ENCODE measurements around the gene TFDP2.

TFDP2 gene

DNA sequence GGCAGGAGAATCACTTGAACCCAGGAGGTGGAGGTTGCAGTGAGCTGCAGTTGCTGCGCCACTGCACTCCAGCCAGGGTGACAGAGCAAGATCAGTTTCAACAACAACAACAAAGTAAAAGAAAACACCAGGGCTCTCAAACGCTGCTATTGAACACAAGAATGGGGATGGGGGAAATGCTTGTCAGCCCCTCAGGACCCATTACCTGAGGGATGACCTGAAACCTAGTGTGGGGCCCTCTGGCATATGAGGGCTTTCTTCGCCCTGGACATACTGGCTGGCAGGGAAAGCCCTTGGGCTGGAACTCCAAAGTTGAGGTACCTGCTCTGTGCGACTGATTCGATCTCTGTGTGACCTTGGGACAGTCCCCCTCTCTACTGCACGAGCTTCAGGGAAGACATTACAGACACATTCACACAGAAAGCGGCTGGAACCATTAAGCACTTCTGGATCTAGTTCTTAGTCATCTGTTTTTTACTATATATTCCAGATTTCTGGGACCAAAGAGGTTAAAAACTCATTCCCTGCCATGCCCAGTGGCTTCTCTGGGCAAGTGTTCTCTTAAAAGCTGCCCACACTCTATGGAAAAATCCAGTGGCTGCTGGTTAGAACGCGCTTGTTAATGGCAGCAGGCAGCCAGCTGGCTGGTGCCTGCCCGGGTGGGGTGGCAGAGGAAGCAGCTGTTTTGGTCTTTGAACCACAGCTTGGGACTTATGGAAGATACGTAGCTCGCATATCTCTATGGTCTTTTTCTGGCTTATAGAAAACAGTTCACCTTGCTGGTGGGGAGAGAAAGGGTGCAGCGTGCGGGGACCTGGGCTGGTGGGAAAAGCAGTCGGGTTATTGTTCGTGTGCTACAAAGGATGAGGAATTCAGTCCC lies 215.7 kb downstream of the TFDP2 start:
- Histone ChIP-seq H2BK5ac (ENCODE audit: low read depth, low read length, poor library complexity, severe bottlenecking) (no peak overlapping the region), H3K23ac (ENCODE audit: low read length in 2 of 2) (no peak overlapping the region), H3K27me3 (ENCODE audit: control insufficient read depth in 1 of 2, insufficient read depth in 1 of 2, low read length in 2 of 2) (no peaks in the 10 kb centered on the region), H2AK5ac (ENCODE audit: low read length, severe bottlenecking) (no peak overlapping the region), H3K79me1 (replicated peaks; ENCODE audit: low read length, poor library complexity, severe bottlenecking) (peaks cover 1% of the 10 kb centered on the region), H3K14ac (ENCODE audit: low read length in 2 of 2) (no peak overlapping the region), H3K36me3 (ENCODE audit: control insufficient read depth in 1 of 2, insufficient read depth in 2 of 2, low read depth in 1 of 2, low read length in 2 of 2) (peaks cover 3 to 9% of the 10 kb centered on the region in 2 experiments), H3K9ac (ENCODE audit: low read length) (no peak overlapping the region), H3K4me1 (ENCODE audit: control insufficient read depth, insufficient read depth, low read depth, low read length) (peaks cover 2% of the 10 kb centered on the region), H3K4me2 (ENCODE audit: low read length, poor library complexity, severe bottlenecking) (no peak overlapping the region), H3K9me3 (ENCODE audit: control insufficient read depth, low read length) (no peaks in the 10 kb centered on the region), H3K27ac (ENCODE audit: low read length, poor library complexity, severe bottlenecking) (no peak overlapping the region), H3K4me3 (ENCODE audit: insufficient read depth in 1 of 2, low read depth in 1 of 2, low read length in 2 of 2) (no peak overlapping the region), H3K4ac (ENCODE audit: low read depth in 1 of 2, low read length in 2 of 2) (peak overlapping the region in 1 of 2 experiments; percentile 30), H2BK120ac (ENCODE audit: low read depth, low read length) (no peak overlapping the region), H2BK12ac (ENCODE audit: low read length in 2 of 2) (no peak overlapping the region), H4K91ac (ENCODE audit: low read length) (no peak overlapping the region), H2AFZ (ENCODE audit: low read depth, low read length) (no peak overlapping the region), H4K8ac (ENCODE audit: low read length) (no peak overlapping the region), H2BK15ac (ENCODE audit: low read depth, poor library complexity, severe bottlenecking) (no peak overlapping the region), H3K18ac (ENCODE audit: low read depth in 1 of 2, low read length in 2 of 2) (no peak overlapping the region)
- DNase-seq: no peak
- 94% methylated on average over 14 of the region's 16 CpGs for WGBS

DNA sequence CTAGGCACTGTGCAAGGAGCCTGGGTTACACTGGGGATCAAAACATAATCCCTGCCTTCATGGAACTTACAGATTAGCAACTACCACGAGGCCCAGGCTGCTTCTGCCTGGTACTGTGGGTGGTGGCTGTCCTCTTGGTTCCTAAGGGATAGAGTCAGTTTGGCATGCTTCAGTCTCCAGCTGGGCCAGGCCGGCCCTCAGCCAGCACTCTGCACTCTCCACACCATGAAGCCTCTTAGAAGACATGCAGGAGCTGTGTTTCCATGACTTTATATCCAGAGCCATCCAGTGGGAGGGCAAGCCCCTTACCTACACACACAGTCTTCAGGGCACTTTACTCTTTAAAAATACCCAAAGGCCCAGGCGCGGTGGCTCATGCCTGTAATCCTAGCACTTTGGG lies 218.5 kb downstream of the TFDP2 start:
- H2BK5ac ChIP-seq (ENCODE audit: low read depth, low read length, poor library complexity, severe bottlenecking): no peak overlapping the region
- H4K91ac ChIP-seq (ENCODE audit: low read length): no peak overlapping the region
- H2AK5ac ChIP-seq (ENCODE audit: low read length, severe bottlenecking): no peak overlapping the region
- no peak overlapping the region for H2AFZ ChIP-seq (ENCODE audit: low read depth, low read length)
- no peak overlapping the region for H3K4me2 ChIP-seq (ENCODE audit: low read length, poor library complexity, severe bottlenecking)
- peaks cover 4% of the 10 kb centered on the region for H3K79me1 ChIP-seq (replicated peaks; ENCODE audit: low read length, poor library complexity, severe bottlenecking)
- no peaks in the 10 kb centered on the region for H3K27me3 ChIP-seq (ENCODE audit: control insufficient read depth in 1 of 2, insufficient read depth in 1 of 2, low read length in 2 of 2)
- WGBS: 97% methylated on average over 4 of the region's 4 CpGs
- peaks cover 2% of the 10 kb centered on the region for H3K4me1 ChIP-seq (ENCODE audit: control insufficient read depth, insufficient read depth, low read depth, low read length)
- H2BK120ac ChIP-seq (ENCODE audit: low read depth, low read length): no peak overlapping the region
- no peak overlapping the region for H3K4me3 ChIP-seq (ENCODE audit: insufficient read depth in 1 of 2, low read depth in 1 of 2, low read length in 2 of 2)
- no peak overlapping the region for H3K9ac ChIP-seq (ENCODE audit: low read length)
- no peak overlapping the region for H2BK12ac ChIP-seq (ENCODE audit: low read length in 2 of 2)
- no peak overlapping the region for H4K8ac ChIP-seq (ENCODE audit: low read length)
- no peak overlapping the region for H3K14ac ChIP-seq (ENCODE audit: low read length in 2 of 2)
- H3K4ac ChIP-seq (ENCODE audit: low read depth in 1 of 2, low read length in 2 of 2): no peak overlapping the region
- H3K27ac ChIP-seq (ENCODE audit: low read length, poor library complexity, severe bottlenecking): no peak overlapping the region
- peaks cover 26 to 27% of the 10 kb centered on the region in 2 experiments for H3K36me3 ChIP-seq (ENCODE audit: control insufficient read depth in 1 of 2, insufficient read depth in 2 of 2, low read depth in 1 of 2, low read length in 2 of 2)
- no peaks in the 10 kb centered on the region for H3K9me3 ChIP-seq (ENCODE audit: control insufficient read depth, low read length)
- H3K18ac ChIP-seq (ENCODE audit: low read depth in 1 of 2, low read length in 2 of 2): no peak overlapping the region
- DNase-seq: no peak
- no peak overlapping the region for H3K23ac ChIP-seq (ENCODE audit: low read length in 2 of 2)
- H2BK15ac ChIP-seq (ENCODE audit: low read depth, poor library complexity, severe bottlenecking): no peak overlapping the region

DNA sequence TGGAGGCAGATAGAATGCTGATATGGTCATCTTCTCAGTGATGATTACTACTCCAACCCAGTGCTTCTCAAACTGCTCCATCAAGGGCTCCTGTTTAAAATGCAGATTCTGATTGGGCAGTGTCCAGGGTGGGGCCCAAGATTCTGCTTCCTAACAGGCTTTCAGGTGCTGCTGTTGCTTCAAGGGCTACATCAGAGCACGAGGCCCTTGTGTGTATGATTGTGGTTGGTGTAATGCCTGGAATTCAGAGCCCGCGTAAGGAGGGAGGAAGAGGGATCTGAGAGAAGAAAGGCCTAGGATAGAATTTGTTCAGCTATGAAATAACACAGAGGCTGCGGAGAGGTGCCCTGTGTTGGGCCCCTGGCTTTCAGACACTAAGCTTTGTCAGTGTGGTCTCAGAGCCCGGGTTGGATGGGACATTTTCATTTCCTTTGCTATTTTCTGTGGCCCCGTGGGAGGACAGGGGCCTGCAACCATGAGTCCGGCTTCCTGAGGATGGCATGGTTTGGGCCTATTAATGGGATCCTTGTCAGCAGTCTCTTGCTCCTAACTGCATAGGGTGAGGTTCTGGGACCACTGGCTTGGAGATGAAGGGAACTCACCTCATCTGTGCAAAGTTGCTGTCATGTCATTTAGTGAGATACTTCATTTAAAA lies 219.9 kb downstream of the TFDP2 start:
- no peak for DNase-seq
- H3K4ac ChIP-seq (ENCODE audit: low read depth in 1 of 2, low read length in 2 of 2): no peak overlapping the region
- no peak overlapping the region for H4K91ac ChIP-seq (ENCODE audit: low read length)
- peaks cover 6% of the 10 kb centered on the region for H3K79me1 ChIP-seq (replicated peaks; ENCODE audit: low read length, poor library complexity, severe bottlenecking)
- no peak overlapping the region for H4K8ac ChIP-seq (ENCODE audit: low read length)
- peaks cover 32 to 36% of the 10 kb centered on the region in 2 experiments for H3K36me3 ChIP-seq (ENCODE audit: control insufficient read depth in 1 of 2, insufficient read depth in 2 of 2, low read depth in 1 of 2, low read length in 2 of 2)
- no peak overlapping the region for H3K27ac ChIP-seq (ENCODE audit: low read length, poor library complexity, severe bottlenecking)
- H3K27me3 ChIP-seq (ENCODE audit: control insufficient read depth in 1 of 2, insufficient read depth in 1 of 2, low read length in 2 of 2): no peaks in the 10 kb centered on the region
- no peak overlapping the region for H2BK5ac ChIP-seq (ENCODE audit: low read depth, low read length, poor library complexity, severe bottlenecking)
- H2AFZ ChIP-seq (ENCODE audit: low read depth, low read length): no peak overlapping the region
- no peak overlapping the region for H3K14ac ChIP-seq (ENCODE audit: low read length in 2 of 2)
- no peak overlapping the region for H2BK120ac ChIP-seq (ENCODE audit: low read depth, low read length)
- H3K9me3 ChIP-seq (ENCODE audit: control insufficient read depth, low read length): no peaks in the 10 kb centered on the region
- peaks cover 2% of the 10 kb centered on the region for H3K4me1 ChIP-seq (ENCODE audit: control insufficient read depth, insufficient read depth, low read depth, low read length)
- H2BK12ac ChIP-seq (ENCODE audit: low read length in 2 of 2): no peak overlapping the region
- H3K23ac ChIP-seq (ENCODE audit: low read length in 2 of 2): no peak overlapping the region
- no peak overlapping the region for H3K4me2 ChIP-seq (ENCODE audit: low read length, poor library complexity, severe bottlenecking)
- H3K4me3 ChIP-seq (ENCODE audit: insufficient read depth in 1 of 2, low read depth in 1 of 2, low read length in 2 of 2): no peak overlapping the region
- H2AK5ac ChIP-seq (ENCODE audit: low read length, severe bottlenecking): no peak overlapping the region
- 94% methylated on average over 7 of the region's 7 CpGs for WGBS
- H3K18ac ChIP-seq (ENCODE audit: low read depth in 1 of 2, low read length in 2 of 2): no peak overlapping the region
- H2BK15ac ChIP-seq (ENCODE audit: low read depth, poor library complexity, severe bottlenecking): no peak overlapping the region
- H3K9ac ChIP-seq (ENCODE audit: low read length): no peak overlapping the region

GRCh38 chr3:141928631-141929270 lies 220.6 kb downstream of the TFDP2 start:
- no peak overlapping the region for H2BK12ac ChIP-seq (ENCODE audit: low read length in 2 of 2)
- H4K91ac ChIP-seq (ENCODE audit: low read length): no peak overlapping the region
- peaks cover 38 to 39% of the 10 kb centered on the region in 2 experiments for H3K36me3 ChIP-seq (ENCODE audit: control insufficient read depth in 1 of 2, insufficient read depth in 2 of 2, low read depth in 1 of 2, low read length in 2 of 2)
- DNase-seq: no peak
- H3K4me3 ChIP-seq (ENCODE audit: insufficient read depth in 1 of 2, low read depth in 1 of 2, low read length in 2 of 2): no peak overlapping the region
- WGBS: 97% methylated on average over 15 of the region's 15 CpGs
- H2AFZ ChIP-seq (ENCODE audit: low read depth, low read length): no peak overlapping the region
- H3K23ac ChIP-seq (ENCODE audit: low read length in 2 of 2): no peak overlapping the region
- no peak overlapping the region for H2BK120ac ChIP-seq (ENCODE audit: low read depth, low read length)
- H3K27me3 ChIP-seq (ENCODE audit: control insufficient read depth in 1 of 2, insufficient read depth in 1 of 2, low read length in 2 of 2): no peaks in the 10 kb centered on the region
- H2BK5ac ChIP-seq (ENCODE audit: low read depth, low read length, poor library complexity, severe bottlenecking): no peak overlapping the region
- no peak overlapping the region for H2BK15ac ChIP-seq (ENCODE audit: low read depth, poor library complexity, severe bottlenecking)
- H3K9ac ChIP-seq (ENCODE audit: low read length): no peak overlapping the region
- H4K8ac ChIP-seq (ENCODE audit: low read length): no peak overlapping the region
- H3K27ac ChIP-seq (ENCODE audit: low read length, poor library complexity, severe bottlenecking): no peak overlapping the region
- no peak overlapping the region for H2AK5ac ChIP-seq (ENCODE audit: low read length, severe bottlenecking)
- H3K18ac ChIP-seq (ENCODE audit: low read depth in 1 of 2, low read length in 2 of 2): no peak overlapping the region
- no peaks in the 10 kb centered on the region for H3K9me3 ChIP-seq (ENCODE audit: control insufficient read depth, low read length)
- no peak overlapping the region for H3K14ac ChIP-seq (ENCODE audit: low read length in 2 of 2)
- no peak overlapping the region for H3K4ac ChIP-seq (ENCODE audit: low read depth in 1 of 2, low read length in 2 of 2)
- no peak overlapping the region for H3K4me2 ChIP-seq (ENCODE audit: low read length, poor library complexity, severe bottlenecking)
- H3K4me1 ChIP-seq (ENCODE audit: control insufficient read depth, insufficient read depth, low read depth, low read length): peaks cover 2% of the 10 kb centered on the region
- H3K79me1 ChIP-seq (replicated peaks; ENCODE audit: low read length, poor library complexity, severe bottlenecking): peaks cover 6% of the 10 kb centered on the region
